NCI-H1417 treated with DMSO at 0.1 percent for 48 hours (cell line): ENCODE results near the gene CHST6.
"Not testable (repeated sequence)": the region's sequence is repeated elsewhere in the genome, so short reads cannot be mapped to it uniquely, and the experiment has no call there.

Source experiments
- DNase-seq: peaks from one replicate; lab custom pipeline; 2025; lab: John Stamatoyannopoulos, UW

The CHST6 gene

DNA sequence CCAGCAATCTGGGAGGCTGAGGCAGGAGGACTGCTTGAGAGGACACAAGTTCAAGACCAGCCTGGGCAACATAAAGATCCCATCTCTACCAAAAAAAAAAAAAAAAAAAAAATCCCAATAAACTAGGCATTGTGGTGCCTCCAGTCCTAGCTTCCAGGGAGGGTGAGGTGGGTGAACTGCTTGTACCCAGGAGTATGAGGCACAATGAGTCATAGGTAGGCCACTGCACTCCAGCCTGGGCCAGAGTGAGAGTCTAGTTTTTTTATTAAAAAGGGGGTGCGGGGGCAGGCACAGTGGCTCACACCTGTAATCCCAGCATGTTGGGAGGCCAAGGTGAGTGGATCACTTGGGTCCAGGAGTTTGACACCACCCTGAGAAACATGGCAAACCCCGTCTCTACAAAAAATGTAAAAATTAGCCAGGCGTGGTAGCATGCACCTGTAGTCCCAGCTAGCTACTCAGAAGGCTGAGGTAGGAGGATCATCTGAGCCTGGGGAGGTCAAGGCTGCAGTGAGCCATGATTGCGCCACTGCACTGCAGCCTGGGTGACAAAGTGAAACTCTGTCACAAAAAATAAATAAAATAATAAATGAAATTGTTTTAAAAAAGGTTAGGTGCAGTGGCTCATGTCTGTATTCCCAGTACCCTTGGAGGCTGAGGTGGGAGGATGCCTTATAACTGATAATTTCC is 7.8 kb upstream of the CHST6 start:
- no peak for DNase-seq

DNA sequence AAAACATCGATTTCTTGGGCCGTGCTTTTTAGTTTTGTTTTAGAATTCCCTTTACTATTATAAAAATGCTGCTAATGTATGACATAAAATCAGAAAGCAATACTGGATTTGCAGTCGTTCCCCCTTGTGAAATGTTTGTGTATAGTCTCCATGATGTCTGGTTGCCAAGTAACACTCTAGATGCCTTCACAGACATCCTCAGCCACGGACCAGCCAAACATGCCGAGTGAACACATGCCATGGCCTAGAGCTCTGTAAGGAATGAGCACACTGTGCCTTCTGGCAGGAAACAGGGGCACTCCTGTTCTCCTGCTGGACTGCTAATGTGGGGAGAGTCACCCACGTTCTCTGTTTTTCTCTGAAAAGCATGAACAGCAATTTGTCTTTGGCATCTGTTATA is 6.6 kb upstream of the CHST6 start:
- not testable (repeated sequence) for DNase-seq

DNA sequence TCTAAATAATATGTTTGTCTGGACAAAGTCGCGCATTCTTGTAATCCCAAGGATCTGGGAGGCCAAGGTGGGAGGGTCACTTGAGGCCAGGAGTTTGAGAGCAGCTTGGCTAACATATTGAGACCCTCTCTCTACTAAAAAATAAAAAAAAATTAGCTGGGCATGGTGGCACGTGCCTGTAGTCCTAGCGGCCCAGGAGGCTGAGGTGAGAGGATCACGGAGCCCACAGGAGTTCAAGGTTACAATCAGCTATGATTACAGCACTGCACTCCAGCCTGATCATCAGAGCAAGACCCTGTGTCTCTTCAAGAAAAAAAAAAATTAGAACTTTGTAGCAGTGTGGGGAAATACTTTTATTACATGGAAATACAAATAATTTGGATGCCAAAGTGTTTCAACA is 6.1 kb upstream of the CHST6 start:
- no peak for DNase-seq

DNA sequence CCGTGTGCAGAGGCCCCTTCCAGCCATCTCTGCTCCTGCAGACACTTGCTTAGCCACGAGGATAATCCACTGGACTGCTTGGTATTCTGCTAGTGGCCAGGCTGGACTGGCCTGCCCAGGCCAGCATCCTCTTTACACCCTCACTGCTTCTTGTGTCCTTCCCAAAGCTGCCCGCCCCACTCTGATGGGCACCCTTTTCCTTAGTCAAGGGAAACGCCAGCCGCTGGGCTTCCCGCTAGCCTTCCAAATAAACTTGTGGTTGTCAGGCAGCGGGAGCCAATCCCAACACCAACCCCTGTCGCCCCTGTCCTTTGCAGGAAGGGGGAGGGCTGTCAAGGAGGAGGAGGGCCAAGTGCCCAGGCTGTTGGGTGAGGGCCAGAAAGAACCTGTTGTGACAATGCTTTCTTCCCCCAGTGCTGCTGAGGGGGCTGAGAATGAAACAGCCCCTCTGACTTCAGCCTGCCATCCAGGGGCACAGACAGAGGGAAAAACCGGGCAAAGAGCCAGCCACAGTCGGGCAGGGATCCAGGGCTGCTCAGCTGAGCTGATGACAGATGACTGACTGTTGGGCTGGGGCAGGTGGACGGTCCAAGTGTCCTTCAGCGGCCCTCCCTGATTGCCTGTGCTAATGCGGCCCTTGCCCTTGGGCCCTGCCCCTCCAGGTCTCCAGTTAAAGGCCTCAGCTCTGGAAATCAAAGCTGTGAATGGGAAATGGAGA is 3.5 kb upstream of the CHST6 start:
- not testable (repeated sequence) for DNase-seq

DNA sequence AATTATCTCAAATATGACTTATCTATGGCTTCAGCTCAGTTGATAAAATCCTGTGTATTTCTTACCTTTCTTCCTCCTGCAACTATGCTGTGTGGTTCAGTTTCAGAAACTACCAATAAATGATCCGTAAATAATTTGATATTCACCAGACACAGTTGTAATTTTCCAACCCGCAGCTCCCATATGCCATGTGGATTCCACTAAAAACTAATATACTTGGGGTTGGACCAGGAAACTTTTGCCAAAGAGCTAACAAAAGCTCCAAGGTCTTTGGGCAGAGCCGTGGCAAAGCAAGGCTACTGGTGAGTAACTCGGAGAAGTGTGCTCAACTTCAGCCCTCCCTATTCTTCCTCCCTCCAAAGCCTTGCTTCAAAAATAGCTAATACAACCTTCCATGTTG is 2.3 kb upstream of the CHST6 start:
- no peak for DNase-seq

DNA sequence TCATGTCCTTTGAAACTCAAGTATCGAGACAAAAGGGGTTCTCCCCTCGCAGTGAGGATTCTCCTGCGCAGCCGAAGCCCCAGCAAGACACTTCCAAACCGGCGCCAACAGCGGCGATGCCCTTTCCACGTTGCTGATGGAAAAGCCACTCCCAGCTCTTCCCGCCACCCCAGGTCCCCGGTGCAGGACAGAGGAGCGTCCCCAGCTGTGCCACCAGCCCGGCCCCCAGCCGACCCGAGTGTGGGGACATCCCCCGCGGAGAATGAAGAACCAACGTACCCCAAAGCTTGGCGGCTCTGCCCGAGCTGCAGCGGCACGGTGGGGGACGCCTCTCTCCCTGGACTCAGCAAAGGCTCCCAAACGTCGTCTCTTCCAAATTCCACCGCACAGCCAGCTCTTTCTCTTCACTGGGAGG is 573 bp downstream of the CHST6 start:
- DNase-seq: no peak

DNA sequence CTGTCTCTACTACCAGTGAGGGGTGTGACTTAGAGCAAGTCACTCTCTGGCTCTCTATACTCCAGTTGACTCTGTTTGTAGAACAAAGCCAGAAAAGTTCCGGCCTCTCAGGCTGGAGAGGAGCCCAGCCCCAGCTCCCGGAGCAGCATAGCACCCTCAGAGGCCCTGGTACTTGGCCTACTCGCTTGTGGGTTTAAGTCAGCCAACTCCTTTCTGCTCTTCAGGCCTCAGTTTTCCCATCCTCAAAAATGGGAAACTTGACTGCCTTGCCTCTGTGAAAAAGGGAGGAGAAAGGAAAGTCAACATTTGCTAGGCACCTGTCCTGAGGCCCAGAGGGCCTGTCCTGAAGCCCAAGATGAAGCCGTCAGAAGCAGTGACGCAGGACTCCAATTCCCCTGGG is 1.1 kb downstream of the CHST6 start:
- no peak for DNase-seq

DNA sequence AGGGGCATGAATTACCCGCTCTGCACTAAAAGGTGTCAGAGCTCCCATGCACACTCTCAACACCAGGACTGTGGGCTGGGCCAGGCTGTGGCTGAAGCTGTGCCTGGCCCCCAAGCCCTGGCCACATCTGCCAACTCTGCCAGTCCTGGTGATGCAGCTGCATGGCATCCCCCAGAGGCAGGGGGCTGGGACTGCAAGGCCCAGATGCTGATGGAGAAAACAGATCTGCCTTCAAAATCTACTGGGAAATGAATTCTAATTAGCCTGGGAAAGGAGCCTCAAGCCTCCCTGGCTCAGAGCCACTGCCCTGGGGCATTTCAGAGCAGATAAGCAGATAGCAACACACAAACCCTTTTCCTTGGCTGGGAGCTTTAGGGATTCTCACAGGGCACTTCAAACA is 3.4 kb downstream of the CHST6 start:
- DNase-seq: no peak

DNA sequence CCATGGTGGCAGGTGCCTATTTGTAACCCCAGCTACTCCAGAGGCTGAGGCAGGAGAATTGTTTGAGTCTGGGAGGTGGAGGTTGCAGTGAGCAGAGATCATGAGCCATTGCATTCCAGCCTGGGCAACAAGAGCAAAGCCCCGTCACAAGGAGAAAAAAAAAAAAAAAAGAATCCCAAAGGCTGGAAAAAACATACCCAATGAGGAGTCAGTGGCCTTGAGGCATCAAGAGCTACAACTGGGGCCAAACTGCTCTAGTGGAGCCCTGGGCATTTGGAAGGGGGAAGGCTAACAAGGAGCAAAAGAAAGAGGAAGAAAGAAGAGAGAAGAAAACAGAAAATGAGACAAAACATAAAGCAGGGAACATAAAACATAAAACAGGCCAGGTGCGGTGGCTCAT is 6.9 kb downstream of the CHST6 start:
- no peak for DNase-seq

DNA sequence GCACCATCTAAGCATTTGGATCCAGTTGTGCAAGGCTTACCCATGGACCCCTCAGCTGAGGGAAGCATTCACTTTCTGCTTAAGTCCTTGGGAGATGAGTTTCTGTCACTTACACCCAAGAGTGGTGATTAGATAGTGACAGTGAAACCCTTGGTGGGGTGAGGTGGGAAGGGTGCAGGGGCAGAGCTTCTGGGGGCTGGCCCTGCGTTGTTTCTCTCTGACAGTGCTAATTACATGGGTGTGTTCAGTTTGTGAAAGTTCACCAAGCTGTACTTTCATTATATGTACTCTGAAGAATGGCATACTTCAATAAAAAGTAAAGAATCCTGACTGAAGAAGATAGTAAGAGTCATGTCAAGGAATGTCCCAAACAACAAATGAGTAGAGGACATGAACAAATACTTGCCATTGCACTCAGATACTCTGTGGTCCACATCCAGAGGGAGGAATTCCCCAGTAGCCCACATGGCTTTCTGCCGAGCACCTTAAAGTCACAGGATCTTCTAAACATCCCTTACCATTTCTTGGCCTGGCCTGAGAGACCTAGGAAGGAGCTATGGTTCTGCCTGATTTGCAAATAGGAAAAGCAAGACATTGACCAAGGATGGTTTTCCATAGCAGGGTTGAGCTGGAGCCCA is 8.4 kb downstream of the CHST6 start:
- DNase-seq: no peak

DNA sequence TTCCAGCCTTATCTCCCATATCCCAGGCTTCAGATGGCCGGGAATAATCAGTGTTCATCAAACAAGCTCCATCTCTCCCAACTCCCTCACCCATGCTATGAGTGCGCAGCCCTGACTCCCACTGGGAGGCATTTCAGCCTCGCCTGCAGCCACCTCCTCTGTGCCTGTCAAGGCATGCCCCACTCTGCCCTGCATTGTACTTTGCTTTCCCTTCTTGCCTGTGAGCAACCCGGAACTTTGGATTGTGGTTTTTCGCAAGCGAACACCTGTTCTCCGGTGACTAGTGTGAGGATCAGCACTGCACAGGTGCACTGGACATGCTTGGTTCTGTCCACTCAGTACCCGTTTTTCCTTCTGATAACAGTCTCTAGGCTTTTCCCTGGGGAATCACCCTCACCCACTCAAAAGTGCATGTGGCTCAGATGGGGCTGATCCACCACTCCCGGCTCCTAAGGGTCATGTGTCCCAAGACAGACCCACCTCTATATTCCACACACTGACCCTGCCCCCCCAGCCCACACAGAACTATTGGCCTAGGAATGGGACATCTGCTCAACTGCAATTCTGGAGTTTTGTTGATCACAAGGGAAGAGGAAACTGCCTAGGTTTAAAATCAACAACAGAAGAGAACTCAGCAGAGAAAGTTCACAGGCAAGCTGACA is 9.1 kb downstream of the CHST6 start:
- DNase-seq: no peak

DNA sequence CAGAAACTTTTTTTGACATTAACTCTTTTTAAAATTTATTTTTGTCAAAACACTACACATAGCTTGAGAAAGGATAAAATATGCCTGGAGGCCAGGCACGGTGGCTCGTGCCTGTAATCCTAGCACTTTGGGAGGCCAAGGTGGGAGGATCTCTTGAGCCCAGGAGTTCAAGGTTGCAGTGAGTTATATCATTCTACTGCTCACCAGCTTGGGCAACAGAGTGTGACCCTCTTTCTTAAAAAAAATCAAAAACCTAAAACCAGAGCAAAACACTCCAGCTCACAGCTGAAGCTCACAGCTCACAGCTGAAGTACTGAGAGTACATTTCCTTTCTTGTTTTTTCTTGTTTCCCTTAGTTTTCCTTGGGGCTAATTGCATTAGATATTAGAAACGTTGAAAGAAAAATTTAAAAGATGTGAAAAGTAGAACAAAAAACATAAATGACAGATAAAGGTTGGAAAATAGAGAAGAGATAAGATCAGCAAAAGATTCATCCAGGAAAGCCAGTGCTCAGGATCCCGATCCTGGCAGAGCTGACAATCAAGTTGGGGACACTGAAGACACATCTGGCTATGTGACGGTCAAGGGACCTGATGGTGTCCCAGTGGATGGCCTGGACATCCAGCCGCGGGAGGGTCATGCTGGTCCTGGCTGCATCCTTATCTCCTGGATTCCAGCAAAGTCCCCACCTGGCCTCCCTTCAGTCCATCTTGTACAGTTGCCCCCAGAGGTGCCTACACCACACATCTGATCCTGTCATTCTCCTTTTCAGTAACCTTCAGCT is 9.8 kb downstream of the CHST6 start:
- DNase-seq: no peak

DNA sequence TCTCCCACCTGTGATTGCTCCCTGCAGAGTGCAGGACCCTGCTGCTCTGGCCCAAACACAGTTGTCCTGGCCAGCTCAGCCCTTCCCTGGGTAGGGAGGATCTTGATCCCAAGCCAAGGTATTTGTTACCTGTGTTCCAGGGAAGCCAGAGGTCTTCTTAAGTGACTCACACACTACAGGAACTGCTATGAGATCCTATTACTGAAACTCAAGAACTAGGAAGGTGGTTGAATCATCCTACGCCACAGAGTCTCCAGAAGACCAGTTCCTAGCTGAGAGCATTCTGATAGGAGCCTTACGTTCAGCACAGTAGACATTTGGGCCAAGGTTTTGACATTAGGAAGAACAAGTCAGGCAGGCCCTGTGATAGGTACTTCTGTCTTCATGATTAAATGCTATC is 12.0 kb downstream of the CHST6 start:
- DNase-seq: no peak

DNA sequence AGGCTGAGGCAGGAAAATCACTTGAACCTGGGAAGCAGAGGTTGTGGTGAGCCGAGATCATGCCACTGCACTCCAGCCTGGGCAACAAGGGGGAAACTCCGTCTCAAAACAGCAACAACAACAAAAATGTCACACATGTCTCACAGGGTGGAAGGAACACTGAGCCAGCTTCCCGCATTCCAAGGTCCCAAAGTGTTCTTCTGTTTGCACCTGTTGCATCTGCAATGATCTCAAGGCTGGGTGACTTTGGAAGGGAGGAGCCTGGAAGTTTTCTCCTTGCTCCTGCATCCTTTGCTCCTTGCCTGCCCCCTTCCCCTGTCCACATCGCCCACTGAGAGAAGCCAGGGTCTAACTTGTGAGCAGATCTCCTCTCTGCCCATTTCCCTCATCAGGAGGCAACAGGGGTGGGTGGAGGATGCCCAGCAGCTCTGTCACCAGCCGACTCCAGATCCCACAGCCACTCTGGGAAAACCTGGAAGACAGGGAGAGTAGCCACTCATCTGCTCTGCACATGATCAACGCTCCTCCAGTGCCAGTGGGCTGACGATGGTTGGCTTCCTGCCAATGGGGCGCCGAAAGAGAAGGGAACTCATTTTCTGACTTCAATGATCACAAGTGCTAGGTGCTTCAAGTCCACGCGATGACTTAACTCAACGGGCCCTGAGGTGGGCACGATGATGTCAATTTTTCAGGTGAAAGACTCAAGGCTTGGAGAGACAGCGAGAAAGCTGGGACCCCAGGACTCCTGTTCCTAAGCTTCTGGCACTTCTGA is 12.6 kb downstream of the CHST6 start:
- DNase-seq: no peak

DNA sequence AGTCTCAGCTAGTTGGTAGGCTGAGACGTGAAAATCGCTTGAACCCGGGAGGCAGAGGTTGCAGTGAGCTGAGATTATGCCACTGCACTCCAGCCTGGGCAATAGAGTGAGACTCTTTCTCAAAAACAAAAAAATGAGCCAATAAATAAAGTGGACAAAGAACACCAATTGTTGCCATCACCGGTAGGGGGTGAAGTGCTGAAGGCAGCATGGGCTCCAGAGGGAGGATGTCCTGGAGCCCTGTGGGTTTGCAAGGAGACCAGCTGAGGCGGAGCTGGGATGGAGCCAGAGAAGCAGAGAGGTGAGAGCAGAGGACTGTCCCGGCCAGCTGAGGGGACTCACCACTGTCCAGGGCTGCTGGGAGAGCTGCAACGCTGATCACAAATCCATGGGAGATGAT is 13.8 kb downstream of the CHST6 start:
- DNase-seq: no peak

DNA sequence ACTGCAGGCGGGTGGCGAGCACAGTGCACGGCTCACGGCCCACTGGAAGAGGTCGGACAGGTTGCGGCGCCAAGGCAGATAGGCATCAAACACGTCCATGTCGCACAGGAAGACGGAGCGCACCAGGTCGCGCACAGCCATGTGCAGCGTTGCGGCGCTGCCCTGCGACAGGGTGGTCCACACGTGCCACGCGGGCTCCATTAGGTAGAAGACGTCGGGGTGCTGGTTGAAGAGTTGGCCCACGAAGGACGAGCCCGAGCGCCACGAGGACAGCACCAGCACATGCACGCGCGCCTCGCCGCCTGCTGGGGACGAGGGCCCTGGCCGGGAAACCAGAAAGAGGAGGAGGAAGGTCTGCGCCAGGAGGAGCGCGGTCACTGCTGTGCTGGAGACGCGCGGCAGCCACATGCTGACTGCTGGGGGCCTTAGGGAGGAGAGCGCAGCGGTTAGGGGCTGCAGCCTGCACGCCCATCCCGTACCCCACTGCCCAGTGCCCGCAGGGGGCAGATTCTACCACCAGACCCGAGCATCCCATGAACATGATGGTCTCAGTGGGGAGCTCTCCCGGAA is 15.7 kb downstream of the CHST6 start:
- no peak for DNase-seq

DNA sequence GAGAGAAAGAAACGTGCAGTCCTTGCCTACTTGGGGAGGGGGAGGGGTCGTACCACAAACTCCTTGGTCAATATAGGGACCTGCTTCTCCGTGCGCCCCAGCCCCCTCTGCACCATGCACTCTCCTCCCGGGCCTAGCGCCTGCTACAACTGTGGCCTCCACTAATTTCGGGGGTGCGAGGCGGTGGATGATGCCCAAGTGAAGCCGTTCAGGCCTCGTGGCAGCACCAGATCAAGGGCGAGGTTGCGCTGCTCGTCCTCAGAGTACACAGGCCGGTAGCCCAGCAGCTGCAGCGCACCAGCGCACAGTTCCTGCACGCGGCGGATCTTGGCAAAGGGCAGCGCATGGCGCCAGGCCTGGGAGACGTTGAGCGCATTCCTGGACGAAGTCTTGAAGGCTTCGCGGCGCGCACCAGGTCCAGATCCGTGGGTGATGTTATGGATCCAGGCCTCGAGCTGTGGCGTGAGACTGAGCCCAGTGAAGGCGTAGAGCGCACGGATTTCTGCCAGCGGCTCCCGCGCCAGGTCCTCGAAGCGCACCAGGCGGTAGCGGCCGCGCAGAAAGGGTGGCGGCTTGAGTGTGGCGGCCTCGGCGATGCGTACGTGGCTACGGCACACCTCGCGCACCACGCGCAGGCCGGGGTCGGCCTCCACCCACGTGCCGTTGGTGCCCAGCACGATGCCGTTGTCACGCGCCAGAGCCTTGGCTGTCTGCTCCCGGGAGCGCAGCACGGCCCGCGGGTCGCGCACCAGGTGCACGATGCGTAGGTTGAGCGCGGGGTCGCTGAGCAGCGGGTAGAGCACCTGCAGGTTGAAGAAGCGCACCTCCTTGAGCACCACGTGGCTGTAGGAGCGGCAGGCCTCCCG is 16.5 kb downstream of the CHST6 start:
- no peak for DNase-seq

DNA sequence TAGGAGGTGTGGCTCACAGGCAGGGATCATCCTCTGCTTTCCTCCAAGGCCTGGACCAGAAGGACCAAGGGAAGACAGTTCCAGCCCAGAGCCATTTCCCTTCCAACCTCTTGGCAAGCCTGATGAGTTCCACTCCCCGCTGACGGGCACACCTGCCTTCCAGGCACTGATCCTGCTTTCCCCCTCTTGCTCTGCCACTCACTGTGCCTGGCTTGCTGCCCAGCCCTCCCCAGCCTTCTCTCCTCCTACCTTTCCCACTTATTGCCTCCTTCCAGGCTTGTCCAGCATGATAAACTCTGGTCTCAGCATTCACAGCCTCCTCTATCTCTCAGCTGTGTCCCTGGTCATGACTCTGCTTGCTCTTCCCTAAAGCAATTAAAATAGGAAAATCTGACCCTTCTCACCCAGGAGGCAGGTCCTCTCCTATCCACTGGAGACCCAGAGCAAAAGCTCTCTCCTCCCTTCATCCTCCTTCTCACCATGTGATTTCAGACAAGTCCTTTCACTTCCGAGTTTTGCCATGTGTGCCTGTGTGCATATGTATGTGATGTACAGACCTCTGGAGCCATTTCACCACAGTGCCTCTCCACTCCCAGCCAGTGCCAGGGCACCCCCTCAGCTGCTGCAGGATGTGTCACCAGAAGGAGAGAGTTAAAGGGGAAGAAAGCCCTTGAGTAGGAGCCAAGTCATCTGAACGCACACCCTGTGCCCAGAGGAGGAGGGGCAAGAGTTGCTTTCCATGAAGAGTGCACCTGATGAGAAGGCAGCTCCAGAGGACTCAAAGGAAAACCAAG is 17.4 kb downstream of the CHST6 start:
- DNase-seq: no peak

DNA sequence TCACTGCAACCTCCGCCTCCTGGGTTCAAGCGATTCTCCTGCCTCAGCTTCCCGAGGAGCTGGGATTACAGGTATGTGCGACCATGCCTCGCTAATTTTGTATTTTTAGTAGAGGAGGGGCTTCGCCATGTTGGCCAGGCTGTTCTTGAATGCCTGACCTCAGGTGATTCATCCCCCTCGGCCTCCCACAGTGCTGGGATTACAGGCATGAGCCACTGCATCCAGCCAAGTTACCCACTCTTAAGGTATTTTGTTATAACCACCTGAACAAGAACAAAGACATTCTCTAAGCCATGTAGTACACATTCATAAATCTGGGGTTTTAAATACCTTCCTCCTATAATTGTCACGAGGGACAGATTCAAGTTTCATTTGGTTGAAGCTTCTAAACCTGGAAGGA is 18.4 kb downstream of the CHST6 start:
- no peak for DNase-seq
